Measurements from ENCODE around the gene PERCC1.

DNA sequence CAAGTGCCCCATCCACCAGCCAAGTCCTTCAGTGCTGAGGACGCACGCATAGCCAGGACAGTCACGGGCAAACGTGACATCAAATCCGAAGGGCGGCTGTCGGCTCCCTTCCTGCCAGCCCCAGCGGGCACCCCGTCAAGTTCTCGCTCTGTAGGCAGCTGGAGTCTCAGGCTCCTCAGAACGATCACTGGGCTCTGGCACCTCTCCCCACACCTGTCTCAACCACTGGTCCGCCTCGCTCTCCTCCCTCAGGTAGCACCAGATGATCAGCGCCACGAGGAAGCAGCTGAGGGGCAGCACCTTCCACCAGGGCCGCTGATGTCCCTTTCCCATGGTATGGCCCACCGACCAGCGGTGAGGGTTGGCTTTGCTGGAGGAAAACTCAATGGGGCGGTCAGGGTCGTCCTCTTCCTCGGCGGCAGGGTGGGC lies 10.8 kb upstream of the PERCC1 start:
- TF ChIP-seq, protein P1, sequence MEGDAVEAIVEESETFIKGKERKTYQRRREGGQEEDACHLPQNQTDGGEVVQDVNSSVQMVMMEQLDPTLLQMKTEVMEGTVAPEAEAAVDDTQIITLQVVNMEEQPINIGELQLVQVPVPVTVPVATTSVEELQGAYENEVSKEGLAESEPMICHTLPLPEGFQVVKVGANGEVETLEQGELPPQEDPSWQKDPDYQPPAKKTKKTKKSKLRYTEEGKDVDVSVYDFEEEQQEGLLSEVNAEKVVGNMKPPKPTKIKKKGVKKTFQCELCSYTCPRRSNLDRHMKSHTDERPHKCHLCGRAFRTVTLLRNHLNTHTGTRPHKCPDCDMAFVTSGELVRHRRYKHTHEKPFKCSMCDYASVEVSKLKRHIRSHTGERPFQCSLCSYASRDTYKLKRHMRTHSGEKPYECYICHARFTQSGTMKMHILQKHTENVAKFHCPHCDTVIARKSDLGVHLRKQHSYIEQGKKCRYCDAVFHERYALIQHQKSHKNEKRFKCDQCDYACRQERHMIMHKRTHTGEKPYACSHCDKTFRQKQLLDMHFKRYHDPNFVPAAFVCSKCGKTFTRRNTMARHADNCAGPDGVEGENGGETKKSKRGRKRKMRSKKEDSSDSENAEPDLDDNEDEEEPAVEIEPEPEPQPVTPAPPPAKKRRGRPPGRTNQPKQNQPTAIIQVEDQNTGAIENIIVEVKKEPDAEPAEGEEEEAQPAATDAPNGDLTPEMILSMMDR (IDR thresholded peaks at IDR 0.05; ENCODE audit: insufficient read depth, low read depth, low read length) = no peak
- no peak for TF ChIP-seq EZH2 (IDR thresholded peaks at IDR 0.05; ENCODE audit: insufficient read depth, low read length)

All from astrocyte (in vitro differentiated cells and primary cell).